K562 (cell line): ENCODE results near the gene GMEB1. TPM values are rescaled to one million over a fixed set of nuclear protein-coding genes. Genes with fewer than 3 reads are reported as not detected.

ENCODE experiments used
- BHLHE40 ChIP-seq: IDR thresholded peaks from 2 replicates; pipeline ENCODE4 v1.6.1; 2011; ENCODE audit warnings: low read length, improper control_type of control experiment
- DPF2 ChIP-seq: fragments of 450-650 bp; IDR thresholded peaks from 2 replicates; pipeline ENCODE4 v1.6.1; 2016
- ETS2 ChIP-seq: IDR thresholded peaks from 2 replicates; pipeline ENCODE4 v1.6.1; 2016; ENCODE audit warnings: borderline replicate concordance, missing genetic modification characterization, mild to moderate bottlenecking, moderate library complexity, missing compliant biosample characterization; ENCODE audit not compliant: poor library complexity, severe bottlenecking
- FOXA1 ChIP-seq: fragments of 450-650 bp; IDR thresholded peaks from 2 replicates; pipeline ENCODE4 v1.6.1; 2016; ENCODE audit warnings: mild to moderate bottlenecking, borderline replicate concordance
- FOXM1 ChIP-seq, 2 experiments: fragments of 450-650 bp in 1 of 2; sonication (generic) in 1 of 2; formaldehyde crosslinking in 1 of 2; IDR thresholded peaks; 2 replicates each; pipeline versions ENCODE4 v1.6.1 to v1.9.0; 2017 to 2022; ENCODE audit warnings: low read depth in 2 of 2, mild to moderate bottlenecking in 2 of 2, missing genetic modification reagents in 1 of 2, moderate library complexity in 1 of 2
- HEY1 ChIP-seq: fragments of 250-450 bp; sonication (Bioruptor Pico); IDR thresholded peaks from 2 replicates; pipeline ENCODE4 v1.5.0; 2020; ENCODE audit warnings: mild to moderate bottlenecking, moderate library complexity, borderline replicate concordance
- MAFF ChIP-seq: IDR thresholded peaks from 2 replicates; pipeline ENCODE4 v1.6.1; 2012; ENCODE audit warnings: low read length, improper control_type of control experiment
- MTA3 ChIP-seq: fragments of 450-650 bp; formaldehyde crosslinking; IDR thresholded peaks from 2 replicates; pipeline ENCODE4 v1.6.1; 2017; ENCODE audit warnings: mild to moderate bottlenecking, borderline replicate concordance
- NCOA4 ChIP-seq: fragments of 450-650 bp; IDR thresholded peaks from 2 replicates; pipeline ENCODE4 v1.6.1; 2018; ENCODE audit warnings: mild to moderate bottlenecking; ENCODE audit not compliant: partially characterized antibody
- SIX5 ChIP-seq, 2 experiments: IDR thresholded peaks; 2 replicates each; pipeline ENCODE4 v1.6.1; 2011; ENCODE audit warnings: low read length in 2 of 2, borderline replicate concordance in 1 of 2, low read depth in 1 of 2, mild to moderate bottlenecking in 1 of 2, moderate library complexity in 1 of 2; ENCODE audit not compliant: insufficient read depth in 1 of 2
- SNIP1 ChIP-seq: fragments of 450-650 bp; IDR thresholded peaks from 2 replicates; pipeline ENCODE4 v1.7.1; 2017; ENCODE audit warnings: low read depth, mild to moderate bottlenecking
- ZC3H8 ChIP-seq: fragments of 450-650 bp; IDR thresholded peaks from 2 replicates; pipeline ENCODE4 v1.6.1; 2017
- ZNF212 ChIP-seq: fragments of 450-650 bp; formaldehyde crosslinking; IDR thresholded peaks from 2 replicates; pipeline ENCODE4 v1.4.0; 2020; ENCODE audit warnings: mild to moderate bottlenecking
- ZNF253 ChIP-seq: fragments of 250-450 bp; sonication (Bioruptor Pico); conservative IDR thresholded peaks from 2 replicates; pipeline ENCODE4 v1.6.1; 2021; ENCODE audit warnings: mild to moderate bottlenecking
- ZNF445 ChIP-seq: fragments of 250-450 bp; sonication (Bioruptor Pico); IDR thresholded peaks from 2 replicates; pipeline ENCODE4 v1.4.0; 2020; ENCODE audit warnings: low read depth, mild to moderate bottlenecking, moderate library complexity
- ZNF668 ChIP-seq: fragments of 250-450 bp; sonication (Bioruptor Pico); IDR thresholded peaks from 2 replicates; pipeline ENCODE4 v1.8.0; 2022; ENCODE audit warnings: mild to moderate bottlenecking, inconsistent platforms
- ZNF696 ChIP-seq: fragments of 250-450 bp; sonication (Bioruptor Pico); conservative IDR thresholded peaks from 2 replicates; pipeline ENCODE4 v1.4.0; 2020; ENCODE audit warnings: mild to moderate bottlenecking, moderate library complexity
- ZNF75A ChIP-seq: fragments of 450-650 bp; formaldehyde crosslinking; IDR thresholded peaks from 2 replicates; pipeline ENCODE4 v1.4.0; 2020; ENCODE audit warnings: mild to moderate bottlenecking
- ZNF77 ChIP-seq: fragments of 250-450 bp; sonication (Bioruptor Pico); IDR thresholded peaks from 2 replicates; pipeline ENCODE4 v1.5.0; 2020
- polyA plus RNA-seq, 8 experiments: library from polyadenylated mRNA; depleted of rRNA in 4 of 8; stranded (reverse) in 5 of 8; unstranded in 3 of 8; fragments of >200 nt; fragmentation: Nextera tagmentation in 2 of 8; fragmentation: Illumina TruSeq in 1 of 8; extraction: Ambion mirVana in 2 of 8; extraction: Trizol in 1 of 8; gene quantifications; 2 replicates each; pipeline versions ENCODE4 v1.2.1 to v1.2.3, GENCODE V29; 2011 to 2014; ENCODE audit warnings: inconsistent platforms in 1 of 8, missing spikeins in 1 of 8
- total RNA-seq, 7 experiments: library from RNA; depleted of rRNA in 6 of 7; stranded (reverse); fragments of >200 nt in 6 of 7; fragmentation: Illumina TruSeq in 2 of 7; extraction: Trizol in 2 of 7; gene quantifications; 2 replicates each; pipeline versions ENCODE4 v1.2.1 to v1.2.3, GENCODE V29; 2011 to 2021; ENCODE audit warnings: low replicate concordance in 1 of 7
- TF ChIP-seq, protein P1 (sequence below): sonication (generic); formaldehyde crosslinking; IDR thresholded peaks from 2 replicates; pipeline ENCODE4 v1.4.0; 2020; ENCODE audit warnings: mild to moderate bottlenecking, missing genetic modification reagents
- TF ChIP-seq, protein P2 (sequence below): fragments of 450-650 bp; IDR thresholded peaks from 2 replicates; pipeline ENCODE4 v1.6.1; 2016; ENCODE audit warnings: low read depth, mild to moderate bottlenecking, moderate library complexity
- TF ChIP-seq, protein P3 (sequence below): fragments of 250-450 bp; sonication (Bioruptor Pico); IDR thresholded peaks from 2 replicates; pipeline ENCODE4 v1.5.0; 2021
- TF ChIP-seq, protein P4 (sequence below): fragments of 200-400 bp; formaldehyde crosslinking; IDR thresholded peaks from 2 replicates; pipeline ENCODE4 v1.6.1; 2017; ENCODE audit warnings: mild to moderate bottlenecking, low read depth, low read length, moderate library complexity

GMEB1 gene
- total and polyA plus RNA-seq, 9 of the 15 experiments (the other 6 are each of a cell fraction or from before 2014, with no cell fraction given) = 6.6 to 17.5 (median 8.5) TPM

DNA sequence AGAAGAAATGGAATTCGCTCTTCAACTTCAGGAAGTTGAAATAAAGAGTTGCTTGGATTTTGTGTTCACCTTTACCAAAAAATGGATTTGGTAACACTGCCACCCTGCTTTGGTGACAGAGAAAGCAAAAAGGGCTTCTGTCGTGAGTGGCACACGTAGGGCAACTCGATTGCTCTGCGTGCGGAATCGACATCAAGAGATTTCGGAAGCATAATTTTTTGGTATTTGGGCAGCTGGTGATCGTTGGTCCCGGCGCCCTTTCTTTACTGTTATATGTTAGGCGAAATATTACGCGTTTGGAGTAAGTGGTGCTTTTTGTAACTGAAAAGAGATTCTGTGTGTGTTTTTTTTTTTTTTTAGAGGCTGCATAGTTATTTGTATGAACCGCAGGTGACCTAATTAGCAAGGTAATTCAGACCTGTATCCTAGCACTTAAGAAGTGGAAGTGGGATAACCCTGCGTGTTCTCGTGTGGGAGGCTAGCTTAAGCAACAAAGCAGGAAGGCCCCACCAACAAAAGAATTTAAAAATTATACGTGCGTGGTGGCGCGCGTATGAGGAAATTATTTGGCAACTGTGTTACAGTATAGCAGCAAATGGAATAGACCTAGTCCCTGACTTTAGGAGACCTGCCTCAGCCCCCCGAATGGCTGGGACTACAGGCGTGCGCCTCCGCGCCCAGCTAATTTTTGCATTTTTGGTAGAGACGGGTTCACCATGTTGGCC is 19.9 kb upstream of the GMEB1 start, which contains the start of gene RNU11 (continued):
- TF ChIP-seq, protein P1, sequence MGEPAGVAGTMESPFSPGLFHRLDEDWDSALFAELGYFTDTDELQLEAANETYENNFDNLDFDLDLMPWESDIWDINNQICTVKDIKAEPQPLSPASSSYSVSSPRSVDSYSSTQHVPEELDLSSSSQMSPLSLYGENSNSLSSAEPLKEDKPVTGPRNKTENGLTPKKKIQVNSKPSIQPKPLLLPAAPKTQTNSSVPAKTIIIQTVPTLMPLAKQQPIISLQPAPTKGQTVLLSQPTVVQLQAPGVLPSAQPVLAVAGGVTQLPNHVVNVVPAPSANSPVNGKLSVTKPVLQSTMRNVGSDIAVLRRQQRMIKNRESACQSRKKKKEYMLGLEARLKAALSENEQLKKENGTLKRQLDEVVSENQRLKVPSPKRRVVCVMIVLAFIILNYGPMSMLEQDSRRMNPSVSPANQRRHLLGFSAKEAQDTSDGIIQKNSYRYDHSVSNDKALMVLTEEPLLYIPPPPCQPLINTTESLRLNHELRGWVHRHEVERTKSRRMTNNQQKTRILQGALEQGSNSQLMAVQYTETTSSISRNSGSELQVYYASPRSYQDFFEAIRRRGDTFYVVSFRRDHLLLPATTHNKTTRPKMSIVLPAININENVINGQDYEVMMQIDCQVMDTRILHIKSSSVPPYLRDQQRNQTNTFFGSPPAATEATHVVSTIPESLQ (CRISPR knock-in tag) = peak; percentile 64
- TF ChIP-seq ZNF668 (CRISPR knock-in tag) (peak; percentile 83), HEY1 (CRISPR knock-in tag) (peak; percentile 98), ZNF212 (CRISPR knock-in tag) (peak; percentile 95), FOXA1 (no peak), SIX5 (IDR thresholded peaks at IDR 0.05; ENCODE audit: borderline replicate concordance in 1 of 2, insufficient read depth in 1 of 2, low read depth in 1 of 2, low read length in 2 of 2) (peak; percentile 49 to 56; a peak in 3 of 4 replicates), ZC3H8 (peak; percentile 100), MTA3 (peak; percentile 99), ZNF77 (CRISPR knock-in tag) (peak; percentile 95), ZNF445 (peak; percentile 99), NCOA4 (peak; percentile 100), ZNF253 (CRISPR knock-in tag) (peak; percentile 96), SNIP1 (peak; percentile 80), MAFF (peak; percentile 86), ZNF696 (peak; percentile 98), DPF2 (peak; percentile 83), ETS2 (no peak), ZNF75A (CRISPR knock-in tag) (peak; percentile 77), FOXM1 (IDR thresholded peaks at IDR 0.05; ENCODE audit: low read depth) (peak; percentile 67), FOXM1 (CRISPR knock-in tag; IDR thresholded peaks at IDR 0.05; ENCODE audit: low read depth) (peak; percentile 91; the same call in 1 of the 2 replicates), BHLHE40 (peak; percentile 85)
- TF ChIP-seq, protein P2, sequence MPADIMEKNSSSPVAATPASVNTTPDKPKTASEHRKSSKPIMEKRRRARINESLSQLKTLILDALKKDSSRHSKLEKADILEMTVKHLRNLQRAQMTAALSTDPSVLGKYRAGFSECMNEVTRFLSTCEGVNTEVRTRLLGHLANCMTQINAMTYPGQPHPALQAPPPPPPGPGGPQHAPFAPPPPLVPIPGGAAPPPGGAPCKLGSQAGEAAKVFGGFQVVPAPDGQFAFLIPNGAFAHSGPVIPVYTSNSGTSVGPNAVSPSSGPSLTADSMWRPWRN = peak; percentile 29; the same call in 1 of the 2 replicates
- TF ChIP-seq, protein P3, sequence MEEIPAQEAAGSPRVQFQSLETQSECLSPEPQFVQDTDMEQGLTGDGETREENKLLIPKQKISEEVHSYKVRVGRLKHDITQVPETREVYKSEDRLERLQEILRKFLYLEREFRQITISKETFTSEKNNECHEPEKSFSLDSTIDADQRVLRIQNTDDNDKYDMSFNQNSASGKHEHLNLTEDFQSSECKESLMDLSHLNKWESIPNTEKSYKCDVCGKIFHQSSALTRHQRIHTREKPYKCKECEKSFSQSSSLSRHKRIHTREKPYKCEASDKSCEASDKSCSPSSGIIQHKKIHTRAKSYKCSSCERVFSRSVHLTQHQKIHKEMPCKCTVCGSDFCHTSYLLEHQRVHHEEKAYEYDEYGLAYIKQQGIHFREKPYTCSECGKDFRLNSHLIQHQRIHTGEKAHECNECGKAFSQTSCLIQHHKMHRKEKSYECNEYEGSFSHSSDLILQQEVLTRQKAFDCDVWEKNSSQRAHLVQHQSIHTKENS (CRISPR knock-in tag) = peak; percentile 93
- TF ChIP-seq, protein P4, sequence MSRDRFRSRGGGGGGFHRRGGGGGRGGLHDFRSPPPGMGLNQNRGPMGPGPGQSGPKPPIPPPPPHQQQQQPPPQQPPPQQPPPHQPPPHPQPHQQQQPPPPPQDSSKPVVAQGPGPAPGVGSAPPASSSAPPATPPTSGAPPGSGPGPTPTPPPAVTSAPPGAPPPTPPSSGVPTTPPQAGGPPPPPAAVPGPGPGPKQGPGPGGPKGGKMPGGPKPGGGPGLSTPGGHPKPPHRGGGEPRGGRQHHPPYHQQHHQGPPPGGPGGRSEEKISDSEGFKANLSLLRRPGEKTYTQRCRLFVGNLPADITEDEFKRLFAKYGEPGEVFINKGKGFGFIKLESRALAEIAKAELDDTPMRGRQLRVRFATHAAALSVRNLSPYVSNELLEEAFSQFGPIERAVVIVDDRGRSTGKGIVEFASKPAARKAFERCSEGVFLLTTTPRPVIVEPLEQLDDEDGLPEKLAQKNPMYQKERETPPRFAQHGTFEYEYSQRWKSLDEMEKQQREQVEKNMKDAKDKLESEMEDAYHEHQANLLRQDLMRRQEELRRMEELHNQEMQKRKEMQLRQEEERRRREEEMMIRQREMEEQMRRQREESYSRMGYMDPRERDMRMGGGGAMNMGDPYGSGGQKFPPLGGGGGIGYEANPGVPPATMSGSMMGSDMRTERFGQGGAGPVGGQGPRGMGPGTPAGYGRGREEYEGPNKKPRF = peak; percentile 65
